Midbrain (tissue), 1 donor: ENCODE results near the gene NFIC.
A peak's percentile ranks its signal among the peaks of the same experiment; 100 is the strongest.
"Not testable (repeated sequence)": the region's sequence is repeated elsewhere in the genome, so short reads cannot be mapped to it uniquely, and the experiment has no call there.

Source experiments
- DNase-seq: peaks from one replicate; lab custom pipeline; 2025; lab: John Stamatoyannopoulos, UW

NFIC gene

DNA sequence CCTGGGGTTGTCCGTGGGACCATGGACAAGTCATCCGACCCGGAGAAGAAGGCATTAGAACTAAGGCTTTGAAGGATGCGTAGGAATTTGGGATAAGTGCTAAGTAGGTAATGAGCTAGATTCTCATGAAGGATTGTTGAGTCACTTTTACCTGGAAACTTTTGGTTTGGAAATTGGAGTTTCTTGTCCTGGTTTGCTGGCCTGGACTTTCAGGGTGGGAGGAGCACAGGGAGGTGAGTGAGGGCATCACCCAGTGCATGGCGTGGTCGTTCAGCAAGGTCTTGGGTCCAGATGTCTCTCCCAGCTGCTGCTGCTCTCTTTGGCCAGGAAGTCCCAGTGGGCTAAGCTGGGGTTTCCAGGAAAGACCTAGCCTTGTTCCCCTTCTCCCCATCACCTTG is 7.6 kb downstream of the NFIC start:
- no peak for DNase-seq

DNA sequence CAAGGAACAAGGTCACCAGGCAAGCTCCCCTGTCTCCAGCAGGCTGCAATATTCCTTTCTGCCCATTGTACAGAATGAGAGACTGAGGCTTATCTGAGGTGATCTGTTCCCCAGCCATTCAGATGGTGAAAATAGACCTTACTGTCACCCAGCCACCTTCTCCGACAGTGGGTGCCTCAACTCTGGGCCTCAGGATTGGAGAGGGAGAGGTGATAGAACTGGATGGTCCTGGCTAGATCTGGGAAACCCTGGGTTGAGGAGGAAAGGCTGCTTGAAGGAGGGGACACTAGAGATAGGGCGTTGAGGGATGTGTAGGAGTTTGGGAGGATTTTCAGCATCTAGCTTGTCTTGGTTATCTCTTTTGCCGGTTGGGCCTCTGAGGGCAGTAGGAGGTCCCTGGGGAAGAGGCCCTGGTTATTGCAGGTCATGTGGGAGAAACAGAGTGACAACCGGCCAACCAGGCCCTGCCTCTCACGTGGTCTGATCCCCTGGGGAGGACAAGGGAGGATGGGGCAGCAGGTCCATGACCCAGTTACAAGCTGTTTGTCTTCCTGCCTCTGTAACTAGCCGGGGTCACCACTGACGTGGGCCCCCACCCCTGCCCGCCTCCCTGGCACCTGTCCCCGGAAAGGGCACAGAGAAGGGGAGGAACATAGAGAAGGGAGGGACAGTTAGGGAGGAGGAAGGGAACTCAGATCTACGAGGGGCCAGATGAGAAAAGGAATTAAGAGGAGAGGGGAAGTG is 8.2 kb downstream of the NFIC start:
- DNase-seq, result no peak

DNA sequence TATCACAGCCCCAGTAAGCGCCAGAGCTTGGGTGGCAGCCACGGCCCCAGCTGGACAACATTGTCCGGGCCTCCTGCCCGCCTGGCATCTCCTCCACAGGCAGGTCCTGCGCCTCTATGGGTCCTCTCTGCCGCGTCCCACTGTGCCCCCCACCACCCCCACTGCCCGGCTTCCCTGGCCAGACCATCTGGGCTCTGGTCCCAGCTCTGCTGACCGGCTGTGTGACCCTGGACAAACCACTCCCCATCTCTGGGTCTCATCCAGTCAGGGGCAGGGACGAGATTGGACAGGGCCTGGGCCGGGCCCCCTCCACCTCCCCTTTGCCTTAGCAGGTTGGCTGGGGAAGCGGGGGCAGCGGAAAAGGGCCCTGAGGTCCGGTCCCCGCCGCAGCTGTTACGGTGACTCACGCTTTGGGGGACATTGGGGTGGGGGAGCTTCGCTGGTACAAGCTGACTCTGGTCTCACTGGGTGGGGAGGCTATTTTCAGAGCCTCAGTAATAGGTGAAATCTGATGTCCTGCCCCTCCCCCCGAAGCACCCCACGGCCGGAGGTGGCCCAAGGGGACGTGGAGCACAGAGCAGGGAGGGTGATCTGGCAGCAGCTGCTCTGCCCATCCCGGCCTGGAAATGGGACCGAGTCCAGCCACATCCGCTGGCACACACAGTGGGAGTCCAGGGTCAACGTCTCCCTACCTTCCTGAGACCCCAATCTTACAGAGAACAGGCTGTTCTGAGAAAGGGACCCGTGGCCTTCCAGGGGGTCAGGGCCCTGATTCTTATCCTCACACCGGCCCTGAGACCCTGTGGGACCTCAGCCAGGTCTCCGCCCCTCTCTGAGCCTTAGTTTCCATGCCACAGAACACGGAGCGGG is 9.1 kb downstream of the NFIC start:
- peak; percentile 85 for DNase-seq

DNA sequence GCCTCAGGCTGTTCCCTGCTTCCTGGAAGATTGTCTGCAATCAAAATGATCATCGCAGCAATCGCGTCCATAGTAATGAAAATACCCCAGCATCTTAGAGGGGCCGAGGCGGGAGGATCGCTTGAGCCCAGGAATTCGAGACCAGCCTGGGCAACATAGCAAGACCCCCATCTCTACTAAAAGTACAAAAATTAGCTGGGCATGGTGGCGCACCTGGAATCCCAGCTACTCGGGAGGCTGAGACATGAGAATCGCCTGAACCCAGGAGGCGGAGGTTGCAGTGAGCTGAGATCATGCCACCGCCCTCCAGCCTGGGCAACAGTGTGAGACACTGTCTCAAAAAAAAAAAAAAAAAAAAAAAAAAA is 9.7 kb downstream of the NFIC start:
- DNase-seq, result not testable (repeated sequence)

DNA sequence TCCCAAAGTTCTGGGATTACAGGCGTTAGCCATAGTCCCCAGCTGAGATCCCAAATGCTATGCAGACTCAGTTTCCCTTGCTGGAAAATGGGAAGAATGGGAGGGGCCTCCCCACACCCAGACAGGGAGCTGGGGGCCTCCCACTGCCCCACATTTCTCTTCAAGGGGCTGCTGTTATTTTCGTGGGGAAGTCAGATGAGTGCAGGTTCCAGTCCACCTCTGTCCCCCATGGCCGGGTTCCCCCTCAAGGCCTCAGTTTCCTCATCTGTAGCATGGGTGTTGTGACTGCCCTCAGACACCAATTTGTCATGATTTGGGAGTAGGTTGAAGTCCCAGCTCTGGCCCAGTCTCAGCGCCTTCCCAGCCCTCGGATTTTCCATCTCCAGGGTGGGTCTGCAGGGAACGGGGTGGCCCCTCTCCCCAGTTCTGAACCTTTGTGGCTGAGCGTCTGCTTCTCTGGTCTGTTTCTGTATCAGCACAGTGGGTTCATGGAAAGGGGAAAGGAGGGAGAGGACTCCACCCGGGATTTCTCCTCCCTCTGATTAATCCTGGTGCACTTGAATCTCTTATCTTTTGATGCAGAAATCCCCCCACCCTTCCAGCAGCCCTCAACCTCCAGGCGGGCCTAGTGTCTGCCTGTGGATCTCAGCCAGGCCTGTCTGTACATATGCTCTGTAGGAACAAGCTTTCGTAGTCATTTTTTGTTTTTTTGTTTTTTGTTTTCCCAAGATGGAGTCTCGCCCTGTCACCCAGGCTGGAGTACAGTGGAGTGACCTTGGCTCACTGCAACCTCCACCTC is 12.2 kb downstream of the NFIC start:
- no peak for DNase-seq

DNA sequence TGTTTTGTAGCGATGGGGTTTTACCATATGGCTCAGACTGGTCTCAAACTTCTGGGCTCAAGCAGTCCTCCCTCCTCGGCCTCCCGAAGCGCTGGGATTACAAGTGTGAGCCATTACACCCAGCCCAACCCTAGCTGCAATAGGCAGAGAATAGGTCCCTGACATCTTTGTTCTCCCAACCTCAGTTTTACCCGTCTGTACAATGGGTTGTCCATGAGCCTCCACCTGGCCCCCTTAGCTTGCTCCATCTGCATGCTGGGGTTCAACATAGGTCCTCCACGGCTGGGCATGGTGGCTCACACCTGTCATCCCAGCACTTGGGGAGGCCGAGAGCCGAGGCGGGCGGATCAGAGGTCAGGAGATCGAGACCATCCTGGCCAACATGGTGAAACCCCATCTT is 14.4 kb downstream of the NFIC start:
- DNase-seq, result no peak

DNA sequence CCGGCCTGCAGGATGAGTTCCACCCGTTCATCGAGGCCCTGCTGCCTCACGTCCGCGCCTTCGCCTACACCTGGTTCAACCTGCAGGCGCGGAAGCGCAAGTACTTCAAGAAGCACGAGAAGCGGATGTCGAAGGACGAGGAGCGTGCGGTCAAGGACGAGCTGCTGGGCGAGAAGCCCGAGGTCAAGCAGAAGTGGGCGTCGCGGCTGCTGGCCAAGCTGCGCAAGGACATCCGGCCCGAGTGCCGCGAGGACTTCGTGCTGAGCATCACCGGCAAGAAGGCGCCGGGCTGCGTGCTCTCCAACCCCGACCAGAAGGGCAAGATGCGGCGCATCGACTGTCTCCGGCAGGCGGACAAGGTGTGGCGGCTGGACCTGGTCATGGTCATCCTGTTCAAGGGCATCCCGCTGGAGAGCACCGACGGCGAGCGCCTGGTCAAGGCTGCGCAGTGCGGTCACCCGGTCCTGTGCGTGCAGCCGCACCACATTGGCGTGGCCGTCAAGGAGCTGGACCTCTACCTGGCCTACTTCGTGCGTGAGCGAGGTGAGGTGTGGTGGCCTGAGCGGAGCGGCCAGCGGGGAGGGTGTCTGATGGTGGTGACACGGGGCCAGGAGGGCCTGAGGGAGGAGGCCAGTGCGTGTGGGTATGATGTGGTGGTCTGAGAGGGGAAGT is 15.5 kb downstream of the NFIC start:
- no peak for DNase-seq

DNA sequence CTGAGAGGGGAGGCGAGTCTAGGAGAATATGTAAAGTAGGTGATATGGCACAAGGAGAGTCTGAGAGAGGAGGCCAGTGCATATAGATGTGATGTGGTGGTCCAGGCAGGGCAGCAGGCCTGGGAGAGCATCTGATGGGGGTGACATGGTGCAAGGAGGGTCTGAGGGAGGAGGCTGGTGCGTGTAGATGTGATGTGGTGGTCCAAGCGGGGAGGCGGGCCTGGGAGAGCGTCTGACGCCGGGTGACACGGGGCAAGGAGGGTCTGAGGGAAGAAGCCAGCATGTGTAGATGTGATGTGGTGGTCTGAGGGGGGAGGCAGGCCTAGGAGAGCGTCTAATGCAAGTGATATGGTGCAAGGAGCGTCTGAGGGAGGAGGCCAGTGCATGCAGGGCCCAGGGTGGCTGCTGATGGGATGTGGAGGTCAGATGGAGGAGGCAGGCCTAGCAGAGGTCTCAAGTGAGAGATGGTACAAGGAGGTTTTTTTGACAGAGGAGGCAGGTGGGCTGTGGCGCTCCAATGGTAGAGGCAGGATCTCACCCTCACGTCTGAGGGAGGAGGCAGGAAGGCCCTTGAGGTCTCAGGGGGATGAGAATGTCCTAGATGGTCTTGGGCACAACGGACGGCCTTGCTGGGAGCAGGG is 16.2 kb downstream of the NFIC start:
- no peak for DNase-seq

DNA sequence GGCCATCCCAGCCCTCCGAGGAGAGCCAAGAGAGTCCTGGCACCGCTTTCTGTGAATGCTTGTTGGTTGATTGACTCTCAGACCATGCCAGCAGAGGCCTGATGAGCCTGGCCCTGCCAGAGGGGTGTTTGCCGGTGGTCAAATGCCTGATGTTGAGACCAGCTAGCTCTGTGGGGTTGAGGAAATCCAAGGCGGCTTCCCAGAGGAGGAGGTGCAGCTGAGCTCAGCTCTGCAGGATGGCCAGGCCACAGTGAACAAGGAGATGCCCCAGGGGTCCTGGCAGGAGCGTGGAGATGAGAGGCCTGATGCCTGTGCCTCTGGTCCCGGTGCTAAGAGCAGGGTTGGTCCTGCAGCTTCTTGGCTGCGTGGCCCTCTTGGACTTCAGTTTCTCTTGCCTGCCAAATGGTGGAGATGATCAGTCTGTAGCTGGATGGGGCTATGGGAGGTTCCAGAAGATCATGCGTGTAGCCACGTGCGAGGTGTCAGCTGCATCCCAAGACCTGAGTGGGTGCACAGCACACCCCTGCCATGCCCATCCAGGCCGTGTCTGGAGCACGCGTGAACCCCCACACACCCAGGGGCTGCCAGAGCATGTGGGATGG is 16.8 kb downstream of the NFIC start:
- no peak for DNase-seq

DNA sequence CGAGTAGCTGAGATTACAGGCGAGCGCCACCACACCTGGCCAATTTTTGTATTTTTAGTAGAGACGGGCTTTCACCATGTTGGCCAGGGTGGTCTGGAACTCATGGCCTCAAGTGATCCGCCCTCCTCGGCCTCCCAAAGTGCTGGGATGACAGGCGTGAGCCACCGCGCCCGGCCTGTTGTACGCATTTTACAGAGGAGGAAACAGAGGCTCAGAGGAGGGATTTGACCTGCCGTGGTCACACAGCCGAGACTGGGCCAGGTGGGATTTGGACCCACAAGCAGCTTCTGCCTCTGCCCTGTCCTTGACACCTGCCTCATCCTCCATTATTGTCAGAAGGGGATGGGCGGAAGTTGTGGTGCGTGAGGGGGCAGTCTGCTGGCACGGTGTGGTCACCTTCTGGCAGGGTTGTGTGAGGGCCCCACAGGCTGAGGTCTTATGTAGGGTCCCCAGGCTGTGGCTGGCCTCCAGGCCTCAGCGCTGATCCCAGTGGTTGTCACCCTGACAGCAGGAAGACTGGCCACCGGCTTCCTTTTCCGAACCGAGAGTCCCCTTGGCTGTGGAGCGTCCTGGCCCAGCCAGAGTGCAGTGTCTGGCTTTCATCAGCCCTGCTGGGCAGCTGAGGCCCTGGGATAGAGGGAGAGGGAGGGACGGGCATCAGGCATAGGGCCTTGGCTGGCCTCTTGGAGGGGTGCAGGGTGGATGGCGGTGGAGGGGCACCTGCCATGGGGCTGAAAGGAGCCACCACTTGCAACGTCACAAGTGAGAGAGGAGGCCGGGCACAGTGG is 20.3 kb downstream of the NFIC start:
- no peak for DNase-seq

DNA sequence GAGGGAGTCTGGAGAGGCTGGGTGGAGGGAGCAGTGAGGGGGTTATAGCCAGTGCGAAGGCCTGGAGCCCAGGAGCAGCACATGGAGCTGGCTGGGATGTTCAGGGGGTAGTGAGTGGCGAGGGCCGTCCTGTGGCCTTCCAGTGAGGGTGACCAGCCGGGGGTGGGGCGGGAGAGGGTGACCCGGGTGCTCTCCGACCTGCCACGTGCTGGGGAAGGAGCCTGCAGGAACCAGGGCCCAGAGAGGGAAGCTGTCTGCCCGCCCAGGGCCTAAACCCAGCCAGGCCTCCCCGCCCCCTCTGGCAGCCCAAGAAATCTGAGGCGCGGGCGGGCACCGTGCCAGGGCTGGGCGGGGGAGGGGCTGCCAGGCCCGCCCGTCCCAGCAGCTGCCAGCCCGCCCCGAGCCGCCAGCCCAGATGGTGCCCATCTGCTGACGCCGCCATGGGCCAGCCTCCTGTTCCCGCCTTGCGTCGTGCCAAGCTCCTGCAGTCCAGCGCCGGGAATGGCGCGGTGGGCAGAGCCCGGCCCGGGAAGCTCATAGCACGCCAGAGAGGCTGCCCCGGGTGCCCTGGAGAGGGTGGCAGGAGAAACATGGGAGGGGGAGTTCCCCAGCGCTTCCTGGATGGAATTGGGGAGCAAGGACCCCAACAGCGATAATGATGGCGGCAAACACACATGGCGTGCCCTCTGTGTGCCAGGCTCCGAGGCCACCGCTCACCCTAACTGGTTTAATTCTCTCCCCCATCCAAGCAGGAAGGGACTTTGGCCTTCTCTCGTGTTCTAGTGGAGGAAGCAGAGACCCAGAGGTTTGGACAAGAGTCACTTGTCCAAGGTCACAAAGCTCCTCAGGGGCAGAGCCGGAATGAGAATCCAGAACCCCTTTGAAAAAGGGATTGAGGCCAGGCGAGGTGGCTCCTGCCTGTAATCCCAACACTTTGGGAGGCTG is 21.5 kb downstream of the NFIC start:
- DNase-seq, result peak; percentile 94

DNA sequence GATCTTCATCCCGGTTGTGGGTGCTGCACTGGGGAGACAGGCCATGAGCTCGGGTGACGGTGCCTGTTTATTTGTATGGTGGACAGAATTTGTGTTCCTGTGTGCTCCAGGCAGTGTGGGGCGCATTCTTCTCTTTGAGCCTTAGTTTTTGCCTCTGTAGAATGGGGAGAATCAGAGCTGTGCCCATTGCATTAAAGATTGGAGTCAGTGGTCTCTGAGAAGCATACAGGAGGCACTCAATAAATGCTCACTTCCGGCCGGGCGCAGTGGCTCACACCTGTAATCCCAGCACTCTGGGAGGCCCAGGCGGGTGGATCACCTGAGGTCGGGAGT is 23.0 kb downstream of the NFIC start:
- DNase-seq, result no peak

DNA sequence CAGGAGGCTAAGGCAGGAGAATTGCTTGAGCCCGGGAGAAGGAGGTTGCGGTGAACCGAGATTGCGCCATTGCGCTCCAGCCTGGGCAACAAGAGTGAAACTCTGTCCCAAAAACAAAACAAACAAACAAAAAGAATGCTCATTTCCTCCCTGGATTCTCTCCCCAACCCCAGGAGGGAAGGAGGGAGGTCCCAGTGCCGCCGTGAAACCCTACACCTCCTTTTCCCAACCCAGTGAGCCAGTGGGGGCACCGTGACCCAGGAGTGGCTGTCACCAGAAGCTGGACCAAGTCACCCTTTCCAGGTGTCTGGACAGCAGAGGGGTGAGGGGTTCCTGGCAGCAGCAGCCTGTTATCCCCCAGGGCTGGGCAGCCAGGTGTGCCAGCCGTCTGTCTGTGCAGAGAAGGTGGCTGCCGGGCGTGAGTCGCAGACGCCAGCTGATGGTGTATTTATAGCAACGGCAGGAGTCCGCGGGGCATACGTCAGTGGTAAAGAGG is 23.5 kb downstream of the NFIC start:
- DNase-seq, result no peak

DNA sequence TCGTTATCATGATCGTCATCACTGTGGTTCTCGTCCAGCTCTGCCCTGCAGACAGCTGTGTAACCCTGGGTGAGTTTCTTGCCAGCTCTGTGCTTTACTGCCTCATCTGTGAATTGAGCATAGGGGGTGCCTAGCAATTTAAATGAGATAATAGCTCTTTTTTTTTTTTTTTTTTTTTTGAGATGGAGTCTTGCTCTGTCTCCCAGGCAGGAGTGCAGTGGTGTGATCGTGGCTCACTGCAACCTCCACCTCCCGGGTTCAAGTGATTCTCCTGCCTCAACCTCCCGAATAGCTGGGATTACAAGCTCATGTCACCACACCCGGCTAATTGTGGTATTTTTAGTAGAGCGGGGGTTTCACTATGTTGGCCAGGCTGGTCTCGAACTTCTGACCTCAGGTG is 25.5 kb downstream of the NFIC start:
- not testable (repeated sequence) for DNase-seq

DNA sequence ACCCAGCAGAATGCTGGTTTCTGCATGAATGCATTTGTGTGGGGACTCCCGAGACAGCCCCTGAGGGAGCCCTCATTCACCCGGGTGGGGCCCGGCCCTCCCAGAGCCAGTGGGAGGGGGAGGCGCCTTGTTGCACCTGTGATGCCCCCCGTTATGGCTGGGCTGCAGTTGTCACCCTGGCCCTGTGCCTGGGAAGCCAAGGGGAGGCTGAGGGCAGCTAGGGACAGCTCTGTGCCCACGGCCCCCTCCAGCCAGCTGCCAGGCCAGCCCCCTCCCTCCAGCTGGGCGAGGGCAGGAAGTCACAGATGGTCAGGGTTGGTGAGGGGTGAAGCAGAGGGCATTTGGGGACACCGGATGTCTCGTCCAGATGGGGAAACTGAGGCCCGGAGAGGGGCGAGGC is 26.1 kb downstream of the NFIC start:
- DNase-seq, result no peak

DNA sequence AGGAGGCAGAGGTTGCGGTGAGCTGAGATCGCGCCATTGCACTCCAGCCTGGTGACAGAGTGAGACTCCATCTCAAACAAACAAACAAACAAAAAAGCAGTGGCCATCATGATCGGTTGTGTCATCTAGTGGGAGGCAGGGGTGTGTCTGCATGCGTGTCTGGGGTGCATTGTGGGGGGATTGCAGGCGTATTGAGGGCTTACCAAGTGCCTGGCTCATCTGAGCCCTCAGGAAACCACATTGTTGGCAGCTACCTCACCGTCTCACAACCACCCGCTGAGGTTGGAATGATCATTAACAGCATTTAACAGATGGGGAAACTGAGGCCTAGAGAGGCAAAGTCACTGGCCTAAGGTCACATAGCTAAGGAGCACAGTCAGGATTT is 30.5 kb downstream of the NFIC start:
- DNase-seq, result no peak

DNA sequence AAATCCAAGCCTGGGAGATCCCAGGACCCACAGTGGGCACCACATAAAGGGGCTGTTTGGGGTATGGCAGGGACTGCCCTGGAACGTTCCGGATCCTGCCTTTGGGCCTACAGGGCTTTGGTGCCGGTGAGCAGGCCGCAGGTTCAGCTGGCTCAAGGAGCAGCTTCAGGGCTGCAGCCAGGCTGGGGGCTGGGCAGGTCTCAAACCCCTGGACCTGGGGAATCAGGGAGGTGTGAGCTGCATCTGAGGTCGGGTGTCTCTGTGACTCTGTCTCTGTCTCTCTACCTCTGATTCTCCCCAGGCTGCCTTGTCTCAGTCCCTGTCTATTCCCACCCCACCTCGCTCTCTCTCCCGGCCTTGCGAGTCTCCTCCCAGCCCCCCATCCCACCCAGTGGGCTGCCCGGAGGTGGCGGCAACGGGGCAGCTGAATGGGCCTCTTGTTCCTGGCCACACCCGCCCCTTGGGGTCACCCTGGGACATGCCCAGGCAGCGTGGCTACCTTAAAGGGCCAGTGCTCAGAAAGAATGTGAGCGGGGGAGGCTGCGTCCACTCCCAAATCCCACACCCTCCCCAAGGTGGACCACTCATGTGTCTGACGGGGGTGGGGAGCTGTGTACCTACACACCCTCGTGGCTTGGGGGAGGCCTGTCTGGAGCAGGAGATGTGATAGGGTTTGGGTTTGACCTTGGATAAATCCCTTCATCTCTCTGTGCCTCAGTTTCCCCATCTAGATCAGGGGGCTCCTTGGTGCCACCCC is 31.1 kb downstream of the NFIC start:
- DNase-seq, result peak; percentile 19

DNA sequence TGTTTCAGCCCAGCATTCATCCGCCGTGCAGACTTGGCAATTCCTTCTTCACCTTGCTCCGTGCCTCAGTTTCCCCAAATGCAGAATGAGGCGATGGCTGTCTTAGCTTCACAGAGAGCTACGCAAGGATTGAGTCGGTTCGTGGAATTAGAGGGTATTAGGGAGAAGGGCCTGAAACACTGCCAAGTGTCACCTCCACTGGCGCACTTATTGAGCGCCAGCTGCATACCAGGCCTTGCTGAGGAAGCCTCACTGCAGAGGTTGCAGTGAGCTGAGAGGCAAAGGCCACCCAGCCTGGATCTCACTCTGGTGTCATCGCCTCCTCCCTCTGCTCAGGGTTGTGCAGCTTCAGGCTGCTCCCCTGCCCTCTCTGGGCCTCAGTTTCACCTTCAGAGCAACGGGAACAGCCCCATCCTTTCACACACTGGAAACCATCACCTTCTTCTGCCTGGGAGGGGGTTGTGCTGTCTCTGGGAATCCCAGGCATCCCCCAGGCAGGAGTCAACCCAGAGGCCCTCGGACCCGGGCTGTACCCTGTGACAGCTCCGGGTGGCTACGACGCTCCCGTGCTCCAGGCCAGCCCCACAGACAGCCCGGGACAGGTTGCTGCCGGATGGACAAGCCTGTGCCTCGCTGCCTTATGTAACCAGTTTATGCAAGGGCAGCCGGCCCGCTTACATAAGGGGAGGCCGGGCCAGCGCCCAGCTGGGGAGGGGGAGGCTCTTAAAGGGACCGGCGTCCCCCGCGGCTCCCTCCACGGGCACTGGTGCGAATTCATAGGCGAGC is 31.9 kb downstream of the NFIC start:
- peak; percentile 92 for DNase-seq
